Measurements from ENCODE around the gene NPIPA7. TPM values are rescaled to one million over a fixed set of nuclear protein-coding genes. Genes with fewer than 3 reads are reported as not detected.
"Not testable (repeated sequence)": the region's sequence is repeated elsewhere in the genome, so short reads cannot be mapped to it uniquely, and the experiment has no call there.

The NPIPA7 gene
- total RNA-seq, 2 donors from 2014 or later: 3.9 to 13.7 TPM

- not testable (repeated sequence) for DNase-seq (ENCODE audit: low spot score in 2 of 2); H3K27ac Mint-ChIP-seq; ATAC-seq; H3K36me3 Mint-ChIP-seq; H3K9me3 Mint-ChIP-seq
Observed at GRCh38 chr16:16405421-16405820, 26.5 kb downstream of the NPIPA7 start.

- not testable (repeated sequence) for ATAC-seq; H3K9me3 Mint-ChIP-seq; DNase-seq (ENCODE audit: low spot score in 2 of 2); H3K27ac Mint-ChIP-seq; H3K36me3 Mint-ChIP-seq
Observed at GRCh38 chr16:16408430-16408829, 29.5 kb downstream of the NPIPA7 start.

- H3K27ac Mint-ChIP-seq; H3K9me3 Mint-ChIP-seq; DNase-seq (ENCODE audit: low spot score in 2 of 2); H3K36me3 Mint-ChIP-seq; ATAC-seq: not testable (repeated sequence)
Observed at GRCh38 chr16:16413773-16414172, 34.8 kb downstream of the NPIPA7 start.

GRCh38 chr16:16417071-16417470 is 38.1 kb downstream of the NPIPA7 start:
- not testable (repeated sequence) for H3K27ac Mint-ChIP-seq; H3K36me3 Mint-ChIP-seq; DNase-seq (ENCODE audit: low spot score in 2 of 2); ATAC-seq; H3K9me3 Mint-ChIP-seq

- DNase-seq (ENCODE audit: low spot score in 2 of 2); H3K9me3 Mint-ChIP-seq; H3K27ac Mint-ChIP-seq; ATAC-seq; H3K36me3 Mint-ChIP-seq: not testable (repeated sequence)
Observed at GRCh38 chr16:16417914-16418544, 39.1 kb downstream of the NPIPA7 start.

- H3K9me3 Mint-ChIP-seq, H3K27ac Mint-ChIP-seq: not testable (repeated sequence)
Observed at GRCh38 chr16:16420515-16420914, 41.6 kb downstream of the NPIPA7 start.

GRCh38 chr16:16425146-16425545 is 46.2 kb downstream of the NPIPA7 start:
- not testable (repeated sequence) for H3K27ac Mint-ChIP-seq; DNase-seq (ENCODE audit: low spot score in 2 of 2); ATAC-seq; H3K9me3 Mint-ChIP-seq; H3K36me3 Mint-ChIP-seq

More at GRCh38 chr16:16420515-16420914, 41.6 kb downstream of the NPIPA7 start:
- not testable (repeated sequence) for ATAC-seq; H3K36me3 Mint-ChIP-seq; DNase-seq (ENCODE audit: low spot score in 2 of 2)

- H3K36me3 Mint-ChIP-seq; DNase-seq (ENCODE audit: low spot score in 2 of 2); H3K9me3 Mint-ChIP-seq; ATAC-seq; H3K27ac Mint-ChIP-seq: not testable (repeated sequence)
Observed at GRCh38 chr16:16431135-16431534, 52.2 kb downstream of the NPIPA7 start.

GRCh38 chr16:16434711-16435110 is 55.8 kb downstream of the NPIPA7 start:
- not testable (repeated sequence) for H3K27ac Mint-ChIP-seq; H3K9me3 Mint-ChIP-seq; H3K36me3 Mint-ChIP-seq; DNase-seq (ENCODE audit: low spot score in 2 of 2); ATAC-seq

- not testable (repeated sequence) for DNase-seq (ENCODE audit: low spot score in 2 of 2); H3K36me3 Mint-ChIP-seq; H3K27ac Mint-ChIP-seq; ATAC-seq; H3K9me3 Mint-ChIP-seq
Observed at GRCh38 chr16:16441401-16441800, 62.5 kb downstream of the NPIPA7 start.

Other genes with a start within 250 kb of the NPIPA7 start
- gene ABCC6, start 155.6 kb upstream of the NPIPA7 start, total RNA-seq: not detected
- 10 to 100 TPM; 18.8 to 36.8 TPM for gene NOMO3, start 146.6 kb upstream of the NPIPA7 start, total RNA-seq